Left renal cortex interstitium (tissue), 4 donors: ENCODE results near the gene SFT2D3. TPM values are rescaled to one million over a fixed set of nuclear protein-coding genes. Genes with fewer than 3 reads are reported as not detected.

Experiments
- DNase-seq, 4 donors: peaks; one replicate each; pipeline ENCODE4 v3.0.0-alpha.2; 2013; ENCODE audit warnings: low read depth in 4 of 4, low spot score in 2 of 4, missing footprints in 1 of 4
- polyA plus RNA-seq, 4 donors: library from polyadenylated mRNA; unstranded; fragments of 120-200 nt; gene quantifications; one replicate each; pipeline ENCODE4 v1.2.1, GENCODE V29; 2013; ENCODE audit not compliant: insufficient read length in 4 of 4

Gene SFT2D3
- polyA plus RNA-seq, 4 donors, result not detected

DNA sequence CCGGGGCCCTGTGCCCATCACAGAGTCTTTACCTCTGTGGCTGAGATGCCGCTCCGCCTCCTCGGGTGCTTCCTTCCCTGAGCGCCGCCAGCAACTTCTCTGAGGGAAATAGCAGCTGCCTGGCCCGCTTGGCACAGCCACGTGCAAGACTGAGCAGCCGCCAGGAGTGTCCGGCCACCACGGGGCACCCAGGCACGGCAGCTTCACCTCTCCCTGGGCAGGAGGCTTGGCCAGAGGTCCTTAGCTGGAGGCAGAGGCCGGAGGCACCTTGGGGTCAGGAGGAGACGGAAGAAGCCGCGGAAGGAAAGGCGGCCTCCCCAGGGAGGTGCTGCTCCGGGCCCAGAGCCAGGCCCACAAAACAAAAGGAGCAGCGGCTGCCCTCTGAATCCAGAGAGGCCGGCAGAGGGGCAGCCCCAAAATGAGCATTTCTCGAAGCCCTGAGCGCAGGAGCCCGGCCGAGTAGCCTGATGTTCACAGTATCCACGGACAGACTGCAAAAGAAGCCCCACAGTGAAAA lies 20.0 kb upstream of the SFT2D3 start:
- no peak for DNase-seq

DNA sequence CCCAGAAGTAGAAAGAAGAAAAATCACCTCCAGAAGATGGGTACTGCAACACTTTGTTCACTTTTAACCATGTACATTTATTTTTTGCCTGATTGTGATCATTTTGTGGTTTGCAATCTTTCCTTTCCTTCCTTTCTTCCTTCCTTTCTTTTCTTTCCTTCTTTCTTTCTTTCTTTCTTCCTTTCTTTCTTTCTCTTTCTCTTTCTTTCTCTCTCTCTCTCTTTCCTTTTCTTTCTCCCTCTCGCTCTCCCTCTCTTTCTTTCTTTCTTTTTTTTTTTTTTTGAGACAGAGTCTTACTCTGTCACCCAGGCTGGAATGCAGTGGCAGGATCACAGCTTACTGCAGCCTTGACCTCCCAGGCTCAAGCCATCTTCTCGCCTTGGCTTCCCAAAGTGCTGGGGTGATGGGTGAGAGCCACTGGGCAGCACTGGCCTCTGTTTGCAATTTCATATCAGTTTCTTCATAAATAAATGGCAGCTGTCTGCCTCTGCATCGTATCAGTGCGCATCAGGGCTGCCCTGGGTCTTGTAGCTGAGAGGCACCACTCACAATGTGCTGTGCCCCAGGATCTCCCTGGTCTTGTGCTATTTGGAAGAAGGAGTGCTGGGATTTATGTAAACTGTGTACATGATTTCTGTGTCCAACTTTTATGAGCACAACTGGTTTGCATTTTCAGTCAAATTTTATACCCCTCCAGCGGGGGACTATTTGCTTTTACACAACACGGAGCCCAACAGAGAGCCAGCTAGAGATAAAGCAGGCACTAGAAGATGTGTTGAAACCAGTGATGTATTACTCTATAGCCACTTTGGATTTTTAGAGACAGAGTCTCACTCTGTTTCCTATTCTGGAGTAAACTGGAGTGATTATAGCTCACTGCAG lies 19.1 kb upstream of the SFT2D3 start:
- DNase-seq, result no peak

DNA sequence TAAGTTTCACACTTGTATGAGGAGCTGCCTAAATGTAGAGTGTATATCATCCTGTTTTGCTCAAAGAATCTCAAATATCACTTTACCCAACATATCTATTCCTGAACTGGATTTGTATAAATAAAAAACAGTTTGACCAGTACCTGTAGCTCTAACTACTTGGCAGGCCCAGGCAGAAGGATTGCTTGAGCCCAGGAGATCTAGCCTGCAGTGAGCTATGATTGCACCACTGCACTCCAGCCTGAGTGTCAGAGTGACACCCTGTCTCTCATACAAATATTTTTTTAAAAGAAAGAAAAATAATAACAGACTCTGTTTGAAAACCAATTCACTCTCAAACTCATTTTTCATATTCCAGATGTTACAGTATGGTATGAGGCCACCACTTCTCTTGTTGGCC lies 18.2 kb upstream of the SFT2D3 start:
- DNase-seq, result no peak

DNA sequence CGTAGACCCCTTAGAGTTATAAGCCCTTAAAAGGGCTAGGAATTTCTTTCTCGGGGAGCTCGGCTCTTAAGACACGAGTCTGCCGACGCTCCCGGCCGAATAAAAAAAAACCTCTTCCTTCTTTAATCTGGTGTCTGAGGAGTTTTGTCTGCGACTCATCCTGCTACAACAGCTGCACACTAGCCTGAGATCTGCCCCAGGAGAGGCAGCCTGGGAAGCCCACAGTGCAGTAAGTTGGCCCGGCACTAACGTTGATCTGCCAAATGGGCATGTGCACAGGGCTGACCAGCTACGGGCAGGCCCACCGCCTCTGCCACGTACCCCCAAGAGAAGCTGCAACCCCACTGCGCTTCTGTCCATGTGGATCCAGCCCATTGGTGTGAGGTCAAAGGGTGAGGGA lies 17.5 kb upstream of the SFT2D3 start:
- DNase-seq, result no peak

DNA sequence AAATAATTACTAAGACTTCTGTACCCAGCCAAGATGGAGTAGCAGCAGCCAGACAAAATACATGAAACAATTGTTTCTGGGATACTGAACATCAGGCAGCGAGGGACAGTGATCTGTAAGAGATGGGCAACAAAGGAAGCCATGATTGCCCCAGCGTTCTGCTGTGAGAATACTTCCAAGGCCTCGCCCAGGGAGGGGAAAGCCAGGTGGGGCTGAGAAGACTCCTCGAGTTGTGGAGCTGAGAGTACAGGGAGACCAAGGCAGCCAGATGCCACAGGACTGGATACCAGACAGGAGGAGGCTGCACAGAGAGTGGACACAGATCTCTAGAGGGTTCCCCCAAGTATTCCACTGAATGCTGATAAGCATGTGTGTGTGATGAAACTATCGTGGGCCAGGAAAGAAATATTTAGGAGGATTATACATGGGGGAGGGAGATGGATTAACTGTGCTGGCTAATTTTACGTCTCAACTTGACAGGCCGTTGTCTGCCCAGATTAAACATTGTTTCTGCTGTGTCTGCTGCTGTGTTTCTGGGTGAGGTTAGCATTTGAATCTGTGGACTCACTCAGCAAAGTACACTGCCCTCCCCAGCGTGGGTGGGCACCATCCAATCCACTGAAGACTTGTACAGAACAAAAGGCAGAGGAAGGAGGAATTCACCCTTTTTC lies 15.8 kb upstream of the SFT2D3 start:
- DNase-seq, result no peak

DNA sequence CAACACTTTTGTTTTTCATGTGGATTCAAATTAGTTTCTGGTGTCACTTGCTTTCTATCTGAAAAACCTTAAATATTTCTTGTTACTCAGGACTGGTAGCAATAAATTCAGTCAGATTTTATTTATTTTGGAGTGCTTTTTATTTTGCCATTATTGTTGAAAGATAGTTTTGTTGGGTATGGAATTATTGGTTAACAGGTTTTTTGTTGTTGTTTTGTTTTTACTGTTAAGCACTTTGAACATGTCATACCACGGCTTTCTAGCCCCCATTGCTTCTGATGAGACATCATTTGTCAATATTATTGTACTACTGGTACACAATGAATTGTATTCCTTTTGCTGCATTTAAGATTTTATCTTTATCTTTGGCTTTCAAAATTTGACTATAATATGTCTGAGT lies 12.9 kb upstream of the SFT2D3 start:
- DNase-seq, result no peak

DNA sequence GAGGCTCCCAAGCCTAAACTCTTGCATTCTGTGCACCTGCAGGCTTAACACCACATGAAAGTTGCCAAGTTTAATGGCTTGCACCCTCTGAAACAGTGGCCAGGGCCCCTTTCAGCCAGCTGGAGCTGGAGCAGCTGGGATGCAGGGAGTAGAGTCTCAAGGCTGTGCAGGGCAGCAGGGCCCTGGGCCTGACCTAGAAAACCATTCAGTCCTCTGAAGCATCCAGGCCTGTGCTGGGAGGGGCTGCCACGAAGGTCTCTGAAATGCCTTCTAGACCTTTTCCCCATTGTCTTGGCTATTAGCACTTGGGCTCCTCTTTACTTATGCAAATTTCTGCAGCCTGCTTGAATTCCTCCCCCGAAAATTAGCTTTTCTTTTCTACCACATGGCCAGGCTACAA lies 10.6 kb upstream of the SFT2D3 start:
- DNase-seq, result no peak

DNA sequence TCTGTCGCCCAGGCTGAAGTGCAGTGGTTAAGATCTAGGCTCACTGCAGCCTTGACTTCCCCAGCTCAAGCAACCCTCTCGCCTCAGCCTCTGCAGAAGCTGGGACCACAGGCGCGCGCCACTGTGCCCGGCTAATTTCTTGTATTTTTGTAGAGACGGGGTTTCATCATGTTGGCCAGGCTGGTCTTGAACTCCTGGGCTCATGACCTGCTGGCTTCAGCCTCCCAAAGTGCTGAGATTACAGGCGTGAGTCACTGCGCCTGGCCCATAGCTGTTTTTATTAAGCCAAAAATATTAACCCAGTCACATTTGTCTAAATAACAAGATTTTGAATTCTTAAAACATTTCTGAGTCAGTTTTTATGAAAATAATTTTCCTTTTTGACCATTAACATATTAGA lies 6.3 kb upstream of the SFT2D3 start:
- no peak for DNase-seq

DNA sequence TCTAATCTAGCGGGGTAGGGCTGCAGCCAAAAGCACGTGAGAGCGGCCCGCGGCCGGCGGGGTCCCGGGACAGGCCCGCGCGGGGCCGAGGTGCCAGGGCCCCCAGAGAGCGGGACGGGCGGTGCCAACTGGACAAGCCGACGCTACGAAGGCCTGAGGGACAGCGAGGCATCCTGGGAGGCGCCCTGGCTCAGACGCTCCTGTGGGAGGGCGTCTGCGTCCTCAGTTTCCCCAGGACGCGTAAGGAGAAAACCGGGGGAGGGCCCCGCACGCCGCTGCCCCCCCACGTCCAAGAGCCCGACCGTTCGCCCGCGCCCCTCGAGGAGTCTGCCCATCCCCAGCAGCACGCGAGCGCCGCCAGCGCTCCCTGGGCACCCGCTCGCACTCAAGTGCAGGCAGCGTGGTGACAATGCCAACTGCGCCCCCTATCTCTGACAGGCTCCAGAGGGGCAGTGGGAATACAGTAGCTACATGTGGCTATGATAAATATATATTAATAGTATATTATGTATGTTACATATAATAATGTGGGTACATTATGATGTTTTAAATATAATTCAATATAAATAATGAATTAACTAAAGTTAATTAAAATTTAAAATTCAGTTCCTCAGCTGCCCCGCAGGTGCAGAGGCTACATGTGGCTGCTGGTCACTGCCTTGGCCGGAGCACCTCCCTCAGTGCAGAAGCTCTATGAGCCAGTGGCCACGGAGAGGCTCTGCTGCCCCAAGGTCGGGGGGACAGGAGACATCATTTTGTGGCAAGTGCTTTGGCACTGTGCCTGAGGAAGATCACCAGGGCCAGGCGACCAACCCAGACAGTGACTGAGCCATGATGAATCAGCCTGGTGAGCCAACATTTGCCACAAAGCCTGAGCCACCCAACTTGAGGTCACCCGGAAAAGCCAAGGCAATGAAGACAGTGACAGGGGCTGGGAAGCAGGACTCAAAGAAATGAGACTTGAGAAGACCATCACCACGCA lies 5.5 kb upstream of the SFT2D3 start:
- DNase-seq, result no peak

DNA sequence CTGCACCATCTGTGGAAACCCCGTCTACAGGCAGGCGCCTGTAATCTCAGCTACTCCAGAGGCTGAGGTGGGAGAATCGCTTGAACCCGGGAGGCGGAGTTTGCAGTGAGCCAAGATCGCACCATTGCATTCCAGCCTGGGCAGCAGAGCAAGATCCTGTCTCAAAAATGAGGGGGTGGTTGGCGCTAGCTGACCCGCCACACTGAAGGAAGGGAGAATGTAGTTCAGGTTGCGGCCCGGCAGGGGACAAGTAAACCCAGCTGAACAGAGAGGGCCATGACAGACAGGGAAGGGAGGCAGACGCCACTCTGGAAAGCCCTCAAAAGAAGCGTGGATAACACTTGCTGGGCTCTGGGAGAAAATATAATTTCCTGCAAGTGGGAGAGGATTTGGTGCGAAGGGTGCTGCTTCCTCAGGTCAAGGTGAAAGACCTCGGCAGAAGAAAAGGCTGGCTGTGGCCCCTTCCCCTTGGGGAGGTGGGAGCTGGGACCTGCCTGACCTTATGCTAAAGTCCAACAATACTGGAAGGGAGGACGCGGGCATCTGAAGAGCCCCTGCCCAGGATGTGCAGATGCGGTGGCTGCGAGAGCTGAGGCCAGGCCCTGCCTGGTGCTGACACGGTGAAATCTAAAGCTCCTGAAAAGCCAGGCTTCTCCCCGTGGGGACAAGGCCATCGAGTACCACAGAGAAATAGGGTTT lies 3.7 kb upstream of the SFT2D3 start:
- no peak for DNase-seq

DNA sequence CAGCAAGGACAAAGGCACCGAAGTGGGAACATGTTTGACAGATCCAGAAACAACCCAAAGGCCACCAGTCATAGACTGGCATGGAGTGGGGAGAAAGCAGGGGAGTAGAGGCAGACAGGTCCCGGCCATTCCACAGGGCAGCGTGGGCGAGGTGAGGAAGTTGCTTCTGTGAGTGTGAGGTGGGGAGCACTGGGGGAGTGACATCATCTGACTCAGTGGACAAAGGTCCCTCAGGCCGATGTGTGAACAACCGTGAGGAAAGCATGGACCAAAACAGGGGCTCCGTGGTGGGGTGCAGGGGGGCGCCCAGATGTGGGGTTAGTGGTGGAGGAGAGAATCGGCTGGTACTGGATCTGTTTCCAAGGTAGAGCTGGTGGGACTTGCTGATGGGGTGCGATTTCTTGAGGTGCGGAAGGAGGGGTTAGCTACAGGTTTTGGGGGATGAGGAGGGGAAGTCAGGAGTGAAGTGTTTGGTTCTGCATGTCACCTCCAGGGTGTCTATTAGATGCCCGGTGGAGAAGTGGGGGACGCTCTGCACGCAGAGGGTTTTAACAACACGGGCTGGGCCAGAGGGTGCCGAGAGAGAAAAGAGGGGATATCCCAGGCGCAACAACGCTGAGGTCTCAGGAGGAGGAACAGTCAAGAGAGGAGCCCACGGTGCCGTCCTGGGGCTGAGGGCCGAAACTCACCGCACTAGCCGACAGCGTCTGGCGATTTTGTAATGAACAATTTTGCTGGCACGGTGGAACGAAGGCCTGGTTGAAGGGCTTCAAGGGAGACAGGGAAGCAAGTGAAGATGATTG lies 2.5 kb upstream of the SFT2D3 start:
- DNase-seq, result no peak

DNA sequence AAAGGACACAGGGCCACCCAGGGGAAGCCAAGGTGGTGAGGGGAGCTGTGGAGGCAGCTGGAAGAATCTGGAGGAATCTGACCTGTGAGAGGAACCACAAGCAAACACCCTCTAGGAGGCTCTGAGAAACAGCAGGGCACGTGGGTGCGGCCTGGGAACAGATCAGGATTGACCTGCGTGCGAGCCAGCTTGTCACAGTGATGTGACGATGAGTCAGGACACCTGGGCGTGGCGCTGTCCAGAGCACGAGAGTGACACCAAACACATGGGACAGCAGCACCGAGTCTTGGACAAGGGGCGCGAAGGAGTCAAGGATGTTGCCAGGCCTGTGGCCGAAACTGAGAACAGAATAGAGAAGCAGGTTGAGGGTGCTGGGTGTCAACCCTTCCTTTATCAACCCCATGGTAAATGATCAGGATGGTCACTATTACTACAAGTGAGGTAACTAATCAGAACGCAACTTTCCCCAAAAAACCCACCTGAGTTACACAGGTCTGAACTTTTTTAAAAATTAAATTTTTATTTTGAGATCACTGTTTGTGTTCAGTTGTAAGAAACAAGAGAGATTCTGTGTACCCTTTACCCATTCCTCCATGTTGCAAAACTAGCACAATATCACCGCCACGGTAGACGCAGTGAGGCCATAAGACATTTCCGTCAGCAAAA lies 637 bp upstream of the SFT2D3 start:
- DNase-seq, result no peak

DNA sequence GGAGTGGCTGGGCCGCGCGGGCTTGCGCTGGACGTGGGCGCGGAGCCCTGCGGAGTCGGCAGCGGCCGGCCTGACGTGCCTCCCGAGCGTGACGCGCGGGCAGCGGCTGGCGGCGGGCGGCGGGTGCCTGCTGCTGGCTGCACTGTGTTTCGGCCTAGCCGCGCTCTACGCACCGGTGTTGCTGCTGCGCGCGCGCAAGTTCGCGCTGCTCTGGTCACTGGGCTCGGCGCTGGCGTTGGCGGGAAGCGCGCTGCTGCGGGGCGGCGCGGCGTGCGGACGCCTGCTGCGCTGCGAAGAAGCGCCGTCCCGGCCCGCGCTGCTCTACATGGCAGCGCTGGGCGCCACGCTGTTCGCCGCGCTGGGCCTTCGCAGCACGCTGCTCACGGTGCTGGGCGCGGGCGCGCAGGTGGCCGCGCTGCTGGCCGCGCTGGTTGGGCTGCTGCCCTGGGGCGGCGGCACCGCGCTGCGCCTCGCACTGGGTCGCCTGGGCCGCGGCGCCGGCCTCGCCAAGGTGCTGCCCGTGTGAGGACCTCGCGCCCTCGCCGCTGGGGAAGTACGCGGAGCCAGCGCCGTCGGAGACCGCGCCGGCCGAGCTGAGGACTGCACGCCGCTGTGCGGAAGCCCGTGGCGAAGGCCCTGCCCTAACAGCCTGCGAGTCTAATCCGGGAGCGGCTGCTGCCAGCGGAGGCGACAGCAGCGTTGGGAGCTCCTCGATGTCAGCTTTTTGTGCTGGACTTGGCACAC lies 526 bp downstream of the SFT2D3 start:
- DNase-seq, result peak; percentile 15 to 49 (median 41)

DNA sequence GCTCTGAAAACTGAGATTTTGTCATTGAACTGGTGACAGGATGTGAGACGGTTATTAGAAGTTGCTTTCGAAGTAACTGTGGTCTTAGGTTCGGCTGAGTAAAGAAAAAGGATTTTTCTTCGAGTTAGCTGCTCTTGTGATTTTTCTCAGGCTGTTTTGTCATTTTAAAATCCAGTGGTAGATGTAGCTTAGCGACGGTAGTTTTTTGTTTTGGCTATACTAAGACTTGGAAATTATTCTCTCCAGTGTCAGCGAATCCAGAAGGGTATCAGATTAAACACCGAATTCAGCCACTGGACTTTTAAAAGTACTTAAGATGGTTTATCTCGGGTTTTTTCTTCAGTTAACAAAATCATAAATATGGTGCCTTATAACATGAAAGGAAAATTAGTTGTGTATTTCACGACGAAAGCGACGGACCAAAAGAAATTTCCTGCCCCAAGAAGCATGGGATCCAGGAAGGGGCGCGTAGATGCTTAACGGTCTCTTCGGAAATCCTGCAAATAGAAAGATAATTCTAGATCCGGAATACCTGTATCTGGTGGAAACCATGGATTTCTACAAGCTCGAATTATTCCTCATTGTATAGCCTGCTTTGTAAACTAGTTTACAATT lies 1.2 kb downstream of the SFT2D3 start:
- DNase-seq, result peak in 1 of 4 donors; percentile 34

DNA sequence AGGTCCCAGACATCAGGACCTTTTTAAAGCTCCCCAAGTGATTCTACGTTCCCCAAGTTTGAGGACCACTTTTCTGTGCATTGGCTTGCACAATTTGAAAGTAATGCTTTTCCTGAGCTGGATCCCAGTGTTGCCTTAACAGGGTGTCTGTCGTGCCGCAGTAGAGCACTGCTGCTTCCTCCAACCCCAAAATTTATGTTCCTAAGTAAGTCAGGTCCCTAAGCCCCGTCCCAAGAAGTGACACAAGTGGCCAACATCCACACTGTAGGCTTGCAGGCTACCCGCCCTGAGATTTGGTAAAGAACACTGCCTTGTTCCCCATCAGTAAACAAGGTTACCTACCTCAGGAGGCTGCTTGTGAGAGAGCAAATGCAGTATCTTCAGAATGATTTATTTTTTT lies 2.0 kb downstream of the SFT2D3 start:
- no peak for DNase-seq

DNA sequence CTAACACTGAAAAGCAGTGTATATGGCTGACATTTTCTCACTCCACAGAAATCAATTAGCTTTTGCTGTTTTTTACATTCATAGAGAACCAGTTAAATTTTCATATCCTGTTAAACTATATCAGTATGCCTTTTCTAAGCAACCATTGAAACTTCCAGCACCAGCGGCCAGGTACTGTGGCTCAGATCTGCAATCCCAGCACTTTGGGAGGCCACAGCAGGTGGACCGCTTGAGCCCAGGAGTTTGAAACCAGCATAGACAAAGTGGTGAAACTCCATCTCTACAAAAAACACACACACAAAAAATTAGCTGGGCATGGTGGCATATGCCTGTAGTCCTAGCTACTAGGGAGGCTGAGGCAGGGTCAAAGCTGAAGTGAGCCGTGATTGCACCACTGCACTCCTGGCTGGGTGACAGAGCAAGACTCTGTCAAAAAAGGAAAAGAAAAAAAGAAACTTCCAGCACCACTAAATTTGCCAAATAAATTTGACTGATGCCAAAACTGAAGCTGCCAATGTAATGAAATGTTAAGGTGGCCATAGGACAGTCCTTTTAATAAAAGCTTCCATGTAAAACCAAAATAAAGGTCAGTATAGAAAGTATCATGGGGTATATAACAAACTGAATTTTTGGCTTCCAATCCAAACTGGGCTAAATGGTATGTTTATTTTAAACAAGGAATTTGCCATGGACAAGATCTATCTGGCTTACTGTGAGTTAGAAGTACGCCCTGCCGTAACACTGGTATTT lies 3.5 kb downstream of the SFT2D3 start:
- no peak for DNase-seq
